ENCODE data around the gene CBX6. TPM values are rescaled to one million over a fixed set of nuclear protein-coding genes. Genes with fewer than 3 reads are reported as not detected.

Gene CBX6
- polyA plus RNA-seq, 3 donors from 2014 or later: 5.2 to 16.1 (median 6.3) TPM

GRCh38 chr22:38823637-38824036 is 48.4 kb downstream of the CBX6 start:
- Mint-ChIP-seq H3K9me3 (no peaks in the 10 kb centered on the region), H3K36me3 (peaks cover 0 to 3% (median 0%) of the 10 kb centered on the region in 3 donors)
- no peak for DNase-seq

GRCh38 chr22:38823076-38823475 is 48.9 kb downstream of the CBX6 start:
- Mint-ChIP-seq H3K27ac (no peak overlapping the region), H3K36me3 (peaks cover 0 to 3% (median 0%) of the 10 kb centered on the region in 3 donors), H3K9me3 (no peaks in the 10 kb centered on the region), H3K4me3 (no peak overlapping the region), H3K27me3 (ENCODE audit: low read depth in 3 of 3) (peaks cover 2% of the 10 kb centered on the region in 3 donors), H3K4me1 (no peaks in the 10 kb centered on the region)
- no peak for DNase-seq

More at GRCh38 chr22:38823637-38824036, 48.4 kb downstream of the CBX6 start:
- no peaks in the 10 kb centered on the region for H3K4me1 Mint-ChIP-seq
- H3K27ac Mint-ChIP-seq: no peak overlapping the region
- H3K4me3 Mint-ChIP-seq: no peak overlapping the region
- H3K27me3 Mint-ChIP-seq (ENCODE audit: low read depth in 3 of 3): peaks cover 2% of the 10 kb centered on the region in 3 donors

- Mint-ChIP-seq H3K27ac (no peak overlapping the region), H3K9me3 (no peaks in the 10 kb centered on the region), H3K27me3 (ENCODE audit: low read depth in 3 of 3) (peaks cover 2% of the 10 kb centered on the region in 3 donors), H3K36me3 (peaks cover 0 to 3% (median 3%) of the 10 kb centered on the region in 3 donors), H3K4me1 (no peaks in the 10 kb centered on the region), H3K4me3 (no peak overlapping the region)
- no peak for DNase-seq
These were observed 52.0 kb downstream of the CBX6 start for GRCh38 chr22:38820020-38820419.

DNA sequence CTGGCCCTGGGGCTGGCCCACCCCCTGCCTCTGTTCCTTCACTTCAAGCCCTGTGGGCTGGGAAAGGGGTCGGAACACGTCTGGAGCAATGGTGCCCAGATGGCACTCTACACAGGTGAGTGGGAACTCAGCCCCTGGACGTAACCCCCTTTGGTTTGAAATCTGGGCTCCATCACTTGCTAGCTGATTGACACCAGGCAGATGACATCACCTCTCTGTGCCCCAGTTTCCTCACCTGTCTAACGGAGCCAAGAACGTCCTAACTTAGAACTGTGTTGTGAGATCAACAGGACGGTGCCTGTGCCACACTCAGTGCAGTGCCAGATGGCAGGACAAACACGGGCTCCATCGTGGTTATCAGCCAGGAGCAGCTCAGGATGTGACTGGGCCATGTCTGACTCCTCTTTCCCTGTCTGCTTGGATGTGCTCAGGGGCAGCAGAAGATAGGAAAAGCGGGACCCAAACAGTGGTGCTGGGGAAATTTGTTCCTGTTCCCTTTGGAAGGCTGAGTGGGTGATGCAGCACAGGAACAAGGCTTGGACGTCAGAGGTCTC is 52.6 kb downstream of the CBX6 start:
- peaks cover 2 to 3% (median 2%) of the 10 kb centered on the region in 3 donors for H3K27me3 Mint-ChIP-seq (ENCODE audit: low read depth in 3 of 3)
- no peak for DNase-seq
- no peaks in the 10 kb centered on the region for H3K4me1 Mint-ChIP-seq

GRCh38 chr22:38817196-38817595 is 54.8 kb downstream of the CBX6 start:
- Mint-ChIP-seq H3K9me3 (no peaks in the 10 kb centered on the region), H3K4me1 (no peaks in the 10 kb centered on the region), H3K27me3 (ENCODE audit: low read depth in 3 of 3) (peaks cover 2 to 3% (median 3%) of the 10 kb centered on the region in 3 donors)

More for the DNA sequence above, 52.6 kb downstream of the CBX6 start:
- Mint-ChIP-seq H3K9me3 (no peaks in the 10 kb centered on the region), H3K36me3 (peaks cover 0 to 5% (median 2%) of the 10 kb centered on the region in 3 donors), H3K27ac (no peak overlapping the region), H3K4me3 (no peak overlapping the region)

GRCh38 chr22:38815842-38816241 is 56.2 kb downstream of the CBX6 start:
- no peak overlapping the region for H3K4me3 Mint-ChIP-seq
- H3K4me1 Mint-ChIP-seq: no peaks in the 10 kb centered on the region
- peaks cover 0 to 6% (median 0%) of the 10 kb centered on the region in 3 donors for H3K36me3 Mint-ChIP-seq
- no peak for DNase-seq
- H3K27ac Mint-ChIP-seq: no peak overlapping the region
- H3K27me3 Mint-ChIP-seq (ENCODE audit: low read depth in 3 of 3): peaks cover 2 to 6% (median 3%) of the 10 kb centered on the region in 3 donors
- no peaks in the 10 kb centered on the region for H3K9me3 Mint-ChIP-seq

More at GRCh38 chr22:38817196-38817595, 54.8 kb downstream of the CBX6 start:
- no peak overlapping the region for H3K4me3 Mint-ChIP-seq
- no peak for DNase-seq
- H3K36me3 Mint-ChIP-seq: peaks cover 0 to 6% (median 0%) of the 10 kb centered on the region in 3 donors
- no peak overlapping the region for H3K27ac Mint-ChIP-seq

Other genes with a start within 250 kb of the CBX6 start
- not detected for gene FAM227A, start 215.8 kb downstream of the CBX6 start, polyA plus RNA-seq
- gene CBY1, start 215.6 kb downstream of the CBX6 start, polyA plus RNA-seq: 1 to 10 TPM; 1.0 to 5.1 (median 4.5) TPM
- gene TOMM22, start 190.3 kb downstream of the CBX6 start, polyA plus RNA-seq: 10 to 100 TPM; 56.0 to 94.4 (median 68.8) TPM
- 10 to 100 TPM; 10.6 to 17.9 (median 11.2) TPM for gene JOSD1, start 171.3 kb downstream of the CBX6 start, polyA plus RNA-seq
- 10 to 100 TPM; 13.0 to 35.5 (median 15.4) TPM for gene GTPBP1, start 166.3 kb downstream of the CBX6 start, polyA plus RNA-seq
- 100 to 1,000 TPM; 444 to 668 (median 473) TPM for gene SUN2, start 116.2 kb downstream of the CBX6 start, polyA plus RNA-seq
- gene DNAL4, start 78.1 kb downstream of the CBX6 start, polyA plus RNA-seq: 10 to 100 TPM; 16.7 to 16.9 (median 16.8) TPM
- 1 to 10 TPM in 1 of 3 donors, under 1 TPM in 2; 0.59 to 1.4 (median 0.66) TPM for gene NPTXR, start 28.2 kb downstream of the CBX6 start, polyA plus RNA-seq
- gene APOBEC3A, start 85.4 kb upstream of the CBX6 start, polyA plus RNA-seq: not detected
- gene APOBEC3B, start 110.1 kb upstream of the CBX6 start, polyA plus RNA-seq: 1 to 10 TPM; 2.0 to 3.9 (median 3.3) TPM
- 100 to 1,000 TPM; 242 to 468 (median 346) TPM for gene APOBEC3C, start 142.0 kb upstream of the CBX6 start, polyA plus RNA-seq
- gene APOBEC3D, start 148.9 kb upstream of the CBX6 start, polyA plus RNA-seq: 10 to 100 TPM in 2 of 3 donors, 1 to 10 TPM in 1; 3.9 to 25.3 (median 15.4) TPM
- 10 to 100 TPM in 2 of 3 donors, 1 to 10 TPM in 1; 9.0 to 43.0 (median 16.8) TPM for gene APOBEC3F, start 168.6 kb upstream of the CBX6 start, polyA plus RNA-seq
- 100 to 1,000 TPM; 494 to 885 (median 545) TPM for gene APOBEC3G, start 205.1 kb upstream of the CBX6 start, polyA plus RNA-seq
- 10 to 100 TPM; 16.7 to 22.2 (median 21.7) TPM for gene APOBEC3H, start 225.0 kb upstream of the CBX6 start, polyA plus RNA-seq

Data from immature natural killer cell (primary cell).